ENCODE measurements around the gene FKBP4. TPM values are rescaled to one million over a fixed set of nuclear protein-coding genes. Genes with fewer than 3 reads are reported as not detected.

Gene FKBP4
- total RNA-seq, 6 donors from 2014 or later = 19.1 to 62.8 (median 29.8) TPM

GRCh38 chr12:2751230-2751629 lies 43.5 kb upstream of the FKBP4 start:
- peaks cover 0 to 8% (median 0%) of the 10 kb centered on the region in 4 donors for H3K4me1 ChIP-seq
- H3K27ac ChIP-seq = no peak overlapping the region
- no peak overlapping the region for H3K4me3 ChIP-seq
- TF ChIP-seq POLR2A (IDR thresholded peaks at IDR 0.05) = no peak
- no peak for TF ChIP-seq CTCF (IDR thresholded peaks at IDR 0.05)
- no peak for TF ChIP-seq POLR2AphosphoS5 (IDR thresholded peaks at IDR 0.05)
- no peak for TF ChIP-seq EP300 (IDR thresholded peaks at IDR 0.05)
- no peaks in the 10 kb centered on the region for H3K9me3 ChIP-seq
- no peaks in the 10 kb centered on the region for H3K36me3 ChIP-seq
- H3K27me3 ChIP-seq = no peaks in the 10 kb centered on the region
- DNase-seq (no peak), ATAC-seq (ENCODE audit: low FRiP score in 2 of 2) (no peak)

- Histone ChIP-seq H3K36me3 (no peaks in the 10 kb centered on the region), H3K9me3 (no peaks in the 10 kb centered on the region), H3K4me1 (peaks cover 0 to 8% (median 0%) of the 10 kb centered on the region in 4 donors), H3K4me3 (no peak overlapping the region), H3K27ac (no peak overlapping the region), H3K27me3 (no peaks in the 10 kb centered on the region)
- ATAC-seq (ENCODE audit: low FRiP score in 2 of 2) = no peak
- 61 to 74% methylated on average over 2 of the region's 2 CpGs for WGBS, 2 donors
- no peak for DNase-seq
- no peak for TF ChIP-seq EP300 (IDR thresholded peaks at IDR 0.05)
- no peak for TF ChIP-seq POLR2AphosphoS5 (IDR thresholded peaks at IDR 0.05)
These were observed 43.1 kb upstream of the FKBP4 start for GRCh38 chr12:2751686-2752085.

DNA sequence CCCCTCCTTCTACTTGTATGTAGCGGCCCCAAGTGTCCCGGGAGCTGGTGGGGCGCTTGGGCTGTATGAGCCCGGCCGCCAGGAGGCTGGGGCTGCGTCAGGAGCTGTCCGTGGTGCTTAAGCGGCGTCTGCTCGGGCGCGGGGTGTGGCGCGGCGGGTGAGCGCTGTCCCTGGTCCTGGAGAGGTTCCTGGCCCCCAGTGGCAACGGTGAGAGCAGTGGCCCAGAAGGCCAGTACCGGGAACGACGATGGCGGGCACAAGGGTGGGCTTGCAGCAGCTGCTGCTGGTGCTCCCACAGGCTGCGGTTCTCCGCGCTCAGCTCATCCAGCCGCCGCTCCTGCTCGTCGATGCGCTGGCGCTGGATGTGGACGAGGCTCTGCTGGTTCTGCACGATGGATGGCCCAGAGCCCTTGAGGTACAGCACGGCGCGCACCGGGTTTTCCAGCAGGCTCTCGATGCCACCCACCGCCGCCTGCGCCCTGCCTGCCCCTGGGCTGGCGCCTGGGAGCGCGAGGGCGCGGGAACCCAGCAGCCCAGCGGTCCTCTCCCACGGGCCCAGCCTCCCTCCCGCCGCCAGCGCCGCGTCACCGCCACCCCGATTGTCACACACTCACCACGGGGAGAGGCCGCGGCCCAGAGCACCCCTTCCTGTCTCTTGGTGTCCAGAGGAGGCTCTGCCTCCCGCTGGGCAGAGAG lies 41.9 kb upstream of the FKBP4 start:
- peak; percentile 64 to 95 for DNase-seq
- Histone ChIP-seq H3K27me3 (no peaks in the 10 kb centered on the region), H3K9me3 (no peaks in the 10 kb centered on the region), H3K36me3 (no peaks in the 10 kb centered on the region), H3K4me3 (no peak overlapping the region), H3K4me1 (peaks cover 0 to 8% (median 0%) of the 10 kb centered on the region in 4 donors), H3K27ac (no peak overlapping the region)
- peak; percentile 95 to 96 for ATAC-seq (ENCODE audit: low FRiP score in 2 of 2)
- 9 to 15% methylated on average over 13 to 26 of the region's 58 CpGs for WGBS, 2 donors
- TF ChIP-seq EP300 (IDR thresholded peaks at IDR 0.05) (no peak), CTCF (IDR thresholded peaks at IDR 0.05) (peak in 2 of 6 experiments; percentile 7 to 14), POLR2A (IDR thresholded peaks at IDR 0.05) (no peak), POLR2AphosphoS5 (IDR thresholded peaks at IDR 0.05) (no peak)

DNA sequence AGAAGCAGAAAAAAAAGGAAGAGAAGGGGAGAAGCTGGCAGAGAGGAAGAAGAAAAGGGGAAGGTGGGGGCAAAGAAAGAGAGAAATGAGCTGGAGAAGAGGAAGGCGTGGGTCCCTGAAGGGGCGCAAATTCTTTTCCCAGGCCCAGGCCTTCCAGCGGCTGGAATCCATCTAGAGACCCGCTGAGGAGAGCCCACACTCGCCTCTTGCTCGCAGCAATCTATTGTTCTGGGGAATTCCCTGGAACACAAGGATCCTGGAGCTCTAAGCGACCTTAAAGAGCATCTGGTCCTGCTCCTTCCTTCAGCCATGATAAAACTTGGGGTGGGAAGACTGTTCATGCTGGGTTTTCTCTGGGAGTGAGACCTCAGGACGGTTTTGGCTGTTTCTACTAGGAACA lies 41.2 kb upstream of the FKBP4 start:
- no peaks in the 10 kb centered on the region for H3K9me3 ChIP-seq
- no peak for ATAC-seq (ENCODE audit: low FRiP score in 2 of 2)
- DNase-seq = no peak
- H3K36me3 ChIP-seq = no peaks in the 10 kb centered on the region
- TF ChIP-seq POLR2AphosphoS5 (IDR thresholded peaks at IDR 0.05) (no peak), EP300 (IDR thresholded peaks at IDR 0.05) (no peak), CTCF (IDR thresholded peaks at IDR 0.05) (no peak), POLR2A (IDR thresholded peaks at IDR 0.05) (no peak)
- 44 to 49% methylated on average over 8 of the region's 8 CpGs for WGBS, 2 donors
- peaks cover 0 to 8% (median 0%) of the 10 kb centered on the region in 4 donors for H3K4me1 ChIP-seq
- H3K27ac ChIP-seq = no peak overlapping the region
- no peaks in the 10 kb centered on the region for H3K27me3 ChIP-seq
- H3K4me3 ChIP-seq = no peak overlapping the region

- TF ChIP-seq EP300 (IDR thresholded peaks at IDR 0.05) (no peak), POLR2A (IDR thresholded peaks at IDR 0.05) (no peak), POLR2AphosphoS5 (IDR thresholded peaks at IDR 0.05) (no peak), CTCF (IDR thresholded peaks at IDR 0.05) (no peak)
- Histone ChIP-seq H3K4me3 (no peak overlapping the region), H3K9me3 (no peaks in the 10 kb centered on the region), H3K4me1 (peaks cover 0 to 8% (median 0%) of the 10 kb centered on the region in 4 donors), H3K36me3 (no peaks in the 10 kb centered on the region), H3K27ac (no peak overlapping the region), H3K27me3 (no peaks in the 10 kb centered on the region)
- ATAC-seq (ENCODE audit: low FRiP score in 2 of 2) (no peak), DNase-seq (no peak)
These were observed 40.6 kb upstream of the FKBP4 start for GRCh38 chr12:2754208-2754607.

Data from upper lobe of left lung (tissue), 6 donors.